Measurements from ENCODE around the gene CITED1.
"Not testable (repeated sequence)": the region's sequence is repeated elsewhere in the genome, so short reads cannot be mapped to it uniquely, and the experiment has no call there.

CITED1 gene

GRCh38 chrX:72305286-72306084, at the start of gene CITED1:
Gene CITED1 (minus strand): TSS chrX:72305914. CDS start chrX:72302869, 3,045 bp downstream.
- DNase-seq, result no peak

- DNase-seq, result no peak
Measured at GRCh38 chrX:72352786-72353185, 47.1 kb upstream of the CITED1 start.

- DNase-seq, result no peak
Measured at GRCh38 chrX:72351606-72352334, 46.1 kb upstream of the CITED1 start.

GRCh38 chrX:72349190-72349589, 43.5 kb upstream of the CITED1 start:
- no peak for DNase-seq

- no peak for DNase-seq
Measured at GRCh38 chrX:72348247-72348979, 42.7 kb upstream of the CITED1 start.

- DNase-seq, result no peak
Measured at GRCh38 chrX:72347366-72347765, 41.7 kb upstream of the CITED1 start.

- DNase-seq, result no peak
Measured at GRCh38 chrX:72346302-72346949, 40.7 kb upstream of the CITED1 start.

GRCh38 chrX:72340626-72341025, 34.9 kb upstream of the CITED1 start:
- DNase-seq, result no peak

- no peak for DNase-seq
Measured at GRCh38 chrX:72340041-72340440, 34.3 kb upstream of the CITED1 start.

GRCh38 chrX:72330131-72330530, 24.4 kb upstream of the CITED1 start:
- DNase-seq, result no peak

- no peak for DNase-seq
Measured at GRCh38 chrX:72326605-72327300, 21.0 kb upstream of the CITED1 start.

- DNase-seq, result not testable (repeated sequence)
Measured at GRCh38 chrX:72319651-72320050, 13.9 kb upstream of the CITED1 start.

- DNase-seq, result no peak
Measured at GRCh38 chrX:72317139-72317538, 11.4 kb upstream of the CITED1 start.

- no peak for DNase-seq
Measured at GRCh38 chrX:72316408-72317110, 10.8 kb upstream of the CITED1 start.

- no peak for DNase-seq
Measured at GRCh38 chrX:72314881-72315280, 9.2 kb upstream of the CITED1 start.

- DNase-seq, result no peak
Measured at GRCh38 chrX:72313707-72314641, 8.3 kb upstream of the CITED1 start.

- DNase-seq, result no peak
Measured at GRCh38 chrX:72312311-72312940, 6.7 kb upstream of the CITED1 start.

- no peak for DNase-seq
Measured at GRCh38 chrX:72309297-72310071, 3.8 kb upstream of the CITED1 start.

Measured in CD4-positive, alpha-beta T cell treated with Interleukin-10 for 1 hour (primary cell).